Mammary epithelial cell (primary cell): ENCODE data around the gene HEXD.

ENCODE experiments used
- EZH2 ChIP-seq: IDR thresholded peaks from 2 replicates; pipeline ENCODE4 v1.6.1; 2012; ENCODE audit warnings: low read length, inconsistent platforms, borderline replicate concordance
- TF ChIP-seq, protein P1 (sequence below), 2 donors: IDR thresholded peaks in 1 of 2; conservative IDR thresholded peaks in 1 of 2; 2 replicates each; pipeline ENCODE4 v1.5.1; 2011 to 2012; ENCODE audit warnings: inconsistent platforms in 2 of 2, low read length in 2 of 2, mild to moderate bottlenecking in 2 of 2, control low read depth in 1 of 2, low read depth in 1 of 2; ENCODE audit not compliant: insufficient read depth in 1 of 2; ENCODE audit errors: extremely low read depth in 1 of 2

GRCh38 chr17:82383411-82383810, 34.7 kb upstream of the HEXD start:
- no peak for TF ChIP-seq EZH2
- TF ChIP-seq, protein P1, sequence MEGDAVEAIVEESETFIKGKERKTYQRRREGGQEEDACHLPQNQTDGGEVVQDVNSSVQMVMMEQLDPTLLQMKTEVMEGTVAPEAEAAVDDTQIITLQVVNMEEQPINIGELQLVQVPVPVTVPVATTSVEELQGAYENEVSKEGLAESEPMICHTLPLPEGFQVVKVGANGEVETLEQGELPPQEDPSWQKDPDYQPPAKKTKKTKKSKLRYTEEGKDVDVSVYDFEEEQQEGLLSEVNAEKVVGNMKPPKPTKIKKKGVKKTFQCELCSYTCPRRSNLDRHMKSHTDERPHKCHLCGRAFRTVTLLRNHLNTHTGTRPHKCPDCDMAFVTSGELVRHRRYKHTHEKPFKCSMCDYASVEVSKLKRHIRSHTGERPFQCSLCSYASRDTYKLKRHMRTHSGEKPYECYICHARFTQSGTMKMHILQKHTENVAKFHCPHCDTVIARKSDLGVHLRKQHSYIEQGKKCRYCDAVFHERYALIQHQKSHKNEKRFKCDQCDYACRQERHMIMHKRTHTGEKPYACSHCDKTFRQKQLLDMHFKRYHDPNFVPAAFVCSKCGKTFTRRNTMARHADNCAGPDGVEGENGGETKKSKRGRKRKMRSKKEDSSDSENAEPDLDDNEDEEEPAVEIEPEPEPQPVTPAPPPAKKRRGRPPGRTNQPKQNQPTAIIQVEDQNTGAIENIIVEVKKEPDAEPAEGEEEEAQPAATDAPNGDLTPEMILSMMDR (conservative IDR thresholded peaks at IDR 0.05 in 1 of 2, IDR thresholded peaks at IDR 0.05 in 1 of 2; ENCODE audit: extremely low read depth in 1 of 2, insufficient read depth in 1 of 2, low read depth in 1 of 2, low read length in 2 of 2) = no peak
